Posterior cingulate gyrus (tissue), 11 donors: ENCODE results near the gene DYNLT5.
A peak's percentile ranks its signal among the peaks of the same experiment; 100 is the strongest.
"Not testable (repeated sequence)": the region's sequence is repeated elsewhere in the genome, so short reads cannot be mapped to it uniquely, and the experiment has no call there.

Experiments used
- DNase-seq, 10 donors: peaks; one replicate each; pipeline versions ENCODE4 v3.0.0 to v3.0.0-alpha.2; 2020 to 2021; ENCODE audit warnings: mixed read lengths in 3 of 10
- intact Hi-C: fragments of 100-400 bp; cut with DNase I; formaldehyde crosslinking; loops from one replicate; pipeline ENCODE4 v1.15.1; 2023

DYNLT5 gene

GRCh38 chr1:66752000-66752592 lies at the start of gene DYNLT5:
TSS of gene DYNLT5 (plus strand) at chr1:66752459. CDS start at chr1:66754659, 2,200 bp downstream.
- intact Hi-C loops: no loop called here
- DNase-seq: peak; percentile 32 to 92 (median 60)

GRCh38 chr1:66704177-66704875 lies 47.9 kb upstream of the DYNLT5 start:
- DNase-seq: no peak
- intact Hi-C loops: no loop called here

- intact Hi-C loops: no loop called here
- no peak for DNase-seq
These were observed 47.1 kb upstream of the DYNLT5 start for GRCh38 chr1:66705110-66705509.

- no peak for DNase-seq
- intact Hi-C loops: no loop called here
These were observed 40.8 kb upstream of the DYNLT5 start for GRCh38 chr1:66711420-66711819.

- intact Hi-C loops: no loop called here
- no peak for DNase-seq
These were observed 39.4 kb upstream of the DYNLT5 start for GRCh38 chr1:66712839-66713238.

- no peak for DNase-seq
- intact Hi-C loops: loop anchor here (10.0 kb wide), 2 partner anchors 269 to 469 kb away; no protein-coding TSS in a partner anchor
These were observed 28.3 kb upstream of the DYNLT5 start for GRCh38 chr1:66723985-66724384.

- peak in 5 of 10 donors; percentile 24 to 81 (median 36) for DNase-seq
- intact Hi-C loops: loop anchor here (10.0 kb wide), 2 partner anchors 271 to 471 kb away; no protein-coding TSS in a partner anchor
These were observed 26.2 kb upstream of the DYNLT5 start for GRCh38 chr1:66725885-66726665.

GRCh38 chr1:66728021-66728420 lies 24.2 kb upstream of the DYNLT5 start:
- intact Hi-C loops: loop anchor here (10.0 kb wide), 2 partner anchors 273 to 473 kb away; no protein-coding TSS in a partner anchor
- DNase-seq: no peak

- not testable (repeated sequence) for DNase-seq
- intact Hi-C loops: loop anchor here (10.0 kb wide), 2 partner anchors 274 to 474 kb away; no protein-coding TSS in a partner anchor
These were observed 23.5 kb upstream of the DYNLT5 start for GRCh38 chr1:66728716-66729115.

- DNase-seq: no peak
- intact Hi-C loops: loop anchor here (10.0 kb wide), 2 partner anchors 274 to 474 kb away; no protein-coding TSS in a partner anchor
These were observed 23.1 kb upstream of the DYNLT5 start for GRCh38 chr1:66729119-66729518.

- intact Hi-C loops: loop anchor here (10.0 kb wide), 2 partner anchors 275 to 475 kb away; no protein-coding TSS in a partner anchor
- DNase-seq: no peak
These were observed 22.7 kb upstream of the DYNLT5 start for GRCh38 chr1:66729523-66729922.

- no peak for DNase-seq
- intact Hi-C loops: no loop called here
These were observed 21.8 kb upstream of the DYNLT5 start for GRCh38 chr1:66730462-66730861.

- no peak for DNase-seq
- intact Hi-C loops: no loop called here
These were observed 20.9 kb upstream of the DYNLT5 start for GRCh38 chr1:66731170-66731865.

- intact Hi-C loops: no loop called here
- DNase-seq: no peak
These were observed 19.7 kb upstream of the DYNLT5 start for GRCh38 chr1:66732407-66733166.

GRCh38 chr1:66733348-66734017 lies 18.8 kb upstream of the DYNLT5 start:
- DNase-seq: no peak
- intact Hi-C loops: no loop called here

GRCh38 chr1:66734531-66734930 lies 17.7 kb upstream of the DYNLT5 start:
- intact Hi-C loops: not testable (repeated sequence)

GRCh38 chr1:66737836-66738235 lies 14.4 kb upstream of the DYNLT5 start:
- DNase-seq: no peak
- intact Hi-C loops: no loop called here

More at GRCh38 chr1:66734531-66734930, 17.7 kb upstream of the DYNLT5 start:
- not testable (repeated sequence) for DNase-seq

GRCh38 chr1:66739401-66740157 lies 12.7 kb upstream of the DYNLT5 start:
- no peak for DNase-seq

More at GRCh38 chr1:66739401-66740157, 12.7 kb upstream of the DYNLT5 start:
- intact Hi-C loops: no loop called here
